ENCODE data around the gene ANKRD52. TPM values are rescaled to one million over a fixed set of nuclear protein-coding genes. Genes with fewer than 3 reads are reported as not detected.

ANKRD52 gene
- total RNA-seq, 2 experiments from 2014 or later: 23.9 to 30.8 TPM

GRCh38 chr12:56230432-56231183 is 27.6 kb downstream of the ANKRD52 start:
- Mint-ChIP-seq H3K9me3 (no peaks in the 10 kb centered on the region), H3K27ac (no peak overlapping the region), H3K4me3 (no peak overlapping the region), H3K27me3 (no peaks in the 10 kb centered on the region), H3K36me3 (ENCODE audit: low read depth) (no peaks in the 10 kb centered on the region), H3K4me1 (ENCODE audit: low read depth) (peaks cover under 1% of the 10 kb centered on the region)
- no peak overlapping the region for H3K27ac ChIP-seq (ENCODE audit: low read depth in 1 of 2, low read length in 2 of 2)
- no peaks in the 10 kb centered on the region for H3K4me1 ChIP-seq (ENCODE audit: insufficient read depth, low read length)
- ChIA-PET POLR2A (no interaction called here), CTCF (no interaction called here)
- no peak for DNase-seq
- no peak for TF ChIP-seq CTCF (IDR thresholded peaks at IDR 0.05)
- no peaks in the 10 kb centered on the region for H3K27me3 ChIP-seq (ENCODE audit: control insufficient read depth in 1 of 2, insufficient read depth in 2 of 2, low read length in 2 of 2)
- no peak for ATAC-seq (ENCODE audit: poor library complexity)
- H3K4me3 ChIP-seq (ENCODE audit: low read length): no peak overlapping the region
- H3K9me3 ChIP-seq (ENCODE audit: control insufficient read depth in 1 of 2, insufficient read depth in 1 of 2, low read length in 2 of 2): no peaks in the 10 kb centered on the region
- intact Hi-C loops (cut with DNase I, micrococcal nuclease): no loop called here
- peaks cover 3% of the 10 kb centered on the region for H3K36me3 ChIP-seq (ENCODE audit: insufficient read depth, low read length)

GRCh38 chr12:56229916-56230431 is 28.2 kb downstream of the ANKRD52 start, which contains the start of gene SLC39A5:
TSS of gene SLC39A5 (plus strand) at chr12:56230051. CDS start at chr12:56231275, 1,224 bp downstream.
- CTCF ChIA-PET: no interaction called here
- Mint-ChIP-seq H3K27me3 (no peaks in the 10 kb centered on the region), H3K27ac (no peak within 1 kb of the TSS), H3K4me1 (ENCODE audit: low read depth) (peaks cover 7% of the 10 kb centered on the region), H3K36me3 (ENCODE audit: low read depth) (no peaks in the 10 kb centered on the region), H3K9me3 (no peaks in the 10 kb centered on the region), H3K4me3 (no peak within 1 kb of the TSS)
- intact Hi-C loops (cut with DNase I, micrococcal nuclease): loop anchor here in 1 of 2 experiments (10.0 kb wide), 1 partner anchor 185 kb away; the partner anchor contains the start of gene RPS26
- Histone ChIP-seq H3K9me3 (ENCODE audit: control insufficient read depth in 1 of 2, insufficient read depth in 1 of 2, low read length in 2 of 2) (no peaks in the 10 kb centered on the region), H3K27ac (ENCODE audit: low read depth in 1 of 2, low read length in 2 of 2) (no peak within 1 kb of the TSS), H3K4me1 (ENCODE audit: insufficient read depth, low read length) (peaks cover 6% of the 10 kb centered on the region), H3K4me3 (ENCODE audit: low read length) (no peak within 1 kb of the TSS), H3K36me3 (ENCODE audit: insufficient read depth, low read length) (peaks cover 3% of the 10 kb centered on the region), H3K27me3 (ENCODE audit: control insufficient read depth in 1 of 2, insufficient read depth in 2 of 2, low read length in 2 of 2) (no peaks in the 10 kb centered on the region)
- no peak for TF ChIP-seq CTCF (IDR thresholded peaks at IDR 0.05)
- POLR2A ChIA-PET: no interaction called here
- no peak for DNase-seq
- ATAC-seq (ENCODE audit: poor library complexity): no peak

- H3K27ac Mint-ChIP-seq: no peak overlapping the region
- Histone ChIP-seq H3K9me3 (ENCODE audit: control insufficient read depth in 1 of 2, insufficient read depth in 1 of 2, low read length in 2 of 2) (no peaks in the 10 kb centered on the region), H3K27me3 (ENCODE audit: control insufficient read depth in 1 of 2, insufficient read depth in 2 of 2, low read length in 2 of 2) (no peaks in the 10 kb centered on the region), H3K4me1 (ENCODE audit: insufficient read depth, low read length) (peaks cover 14% of the 10 kb centered on the region), H3K4me3 (ENCODE audit: low read length) (no peak overlapping the region), H3K27ac (ENCODE audit: low read depth in 1 of 2, low read length in 2 of 2) (no peak overlapping the region), H3K36me3 (ENCODE audit: insufficient read depth, low read length) (peaks cover 3% of the 10 kb centered on the region)
- no peak overlapping the region for H3K4me3 Mint-ChIP-seq
- TF ChIP-seq CTCF (IDR thresholded peaks at IDR 0.05): no peak
- H3K27me3 Mint-ChIP-seq: no peaks in the 10 kb centered on the region
- DNase-seq (no peak), ATAC-seq (ENCODE audit: poor library complexity) (no peak)
- POLR2A ChIA-PET: no interaction called here
- intact Hi-C loops (cut with DNase I, micrococcal nuclease): loop anchor here in 1 of 2 experiments (10.0 kb wide), 1 partner anchor 184 kb away; the partner anchor contains the start of gene RPS26
- CTCF ChIA-PET: no interaction called here
- H3K9me3 Mint-ChIP-seq: no peaks in the 10 kb centered on the region
- peaks cover 13% of the 10 kb centered on the region for H3K4me1 Mint-ChIP-seq (ENCODE audit: low read depth)
- no peaks in the 10 kb centered on the region for H3K36me3 Mint-ChIP-seq (ENCODE audit: low read depth)
Observed at GRCh38 chr12:56229082-56229481, 29.1 kb downstream of the ANKRD52 start.
